ENCODE results near the gene COL4A4. TPM values are rescaled to one million over a fixed set of nuclear protein-coding genes. Genes with fewer than 3 reads are reported as not detected.

The COL4A4 gene
- total RNA-seq, 1 donor = 0.21 TPM

DNA sequence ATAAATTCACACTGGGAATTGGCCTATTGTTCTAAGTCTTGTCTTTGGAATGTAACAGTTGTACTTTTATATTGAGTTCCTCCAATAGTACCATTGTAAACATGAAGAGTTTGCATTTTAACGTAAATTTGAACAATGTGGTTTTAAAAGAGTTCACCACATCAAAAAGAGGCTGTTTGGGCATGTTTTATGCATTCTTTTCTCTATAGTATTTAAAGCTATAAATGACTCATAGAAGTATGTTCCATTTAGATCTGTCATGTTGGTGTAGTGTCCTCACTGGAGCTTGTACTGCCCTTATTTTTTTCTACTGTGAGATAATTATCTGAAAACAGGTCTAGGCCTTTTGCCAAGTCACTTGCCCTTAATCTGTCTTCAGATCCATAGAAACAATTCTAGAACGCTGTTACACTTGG is 186.2 kb downstream of the COL4A4 start:
- H3K4me1 ChIP-seq (ENCODE audit: insufficient read depth, low read length) = no peaks in the 10 kb centered on the region
- H3K4me3 ChIP-seq (ENCODE audit: low read length) = no peak overlapping the region
- H3K9me3 ChIP-seq (ENCODE audit: low read depth, low read length) = no peaks in the 10 kb centered on the region
- H3K27me3 ChIP-seq (ENCODE audit: insufficient read depth, low read length) = no peaks in the 10 kb centered on the region

DNA sequence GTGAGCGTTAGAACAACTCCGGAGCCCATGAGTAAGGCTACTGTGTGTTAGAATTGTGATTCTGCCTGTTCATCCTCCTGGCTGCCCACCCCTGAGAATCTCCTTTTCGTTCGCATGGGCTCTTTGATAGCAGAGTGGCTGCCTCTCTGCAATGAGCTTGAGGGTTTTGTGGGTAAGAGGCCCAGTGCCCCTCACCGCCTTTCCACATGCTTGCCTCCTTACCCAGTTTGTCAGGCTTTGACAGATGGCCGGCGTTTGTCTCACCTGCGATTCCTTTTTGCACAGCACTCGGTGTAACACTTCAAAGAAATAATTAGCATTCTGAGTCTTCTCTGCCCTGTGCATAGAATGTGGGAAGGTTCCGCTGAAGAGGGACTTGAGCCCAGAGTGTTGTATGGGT is 190.2 kb downstream of the COL4A4 start:
- Histone ChIP-seq H3K9me3 (ENCODE audit: low read depth, low read length) (no peaks in the 10 kb centered on the region), H3K27me3 (ENCODE audit: insufficient read depth, low read length) (no peaks in the 10 kb centered on the region), H3K4me3 (ENCODE audit: low read length) (no peak overlapping the region), H3K4me1 (ENCODE audit: insufficient read depth, low read length) (peaks cover 9% of the 10 kb centered on the region)

DNA sequence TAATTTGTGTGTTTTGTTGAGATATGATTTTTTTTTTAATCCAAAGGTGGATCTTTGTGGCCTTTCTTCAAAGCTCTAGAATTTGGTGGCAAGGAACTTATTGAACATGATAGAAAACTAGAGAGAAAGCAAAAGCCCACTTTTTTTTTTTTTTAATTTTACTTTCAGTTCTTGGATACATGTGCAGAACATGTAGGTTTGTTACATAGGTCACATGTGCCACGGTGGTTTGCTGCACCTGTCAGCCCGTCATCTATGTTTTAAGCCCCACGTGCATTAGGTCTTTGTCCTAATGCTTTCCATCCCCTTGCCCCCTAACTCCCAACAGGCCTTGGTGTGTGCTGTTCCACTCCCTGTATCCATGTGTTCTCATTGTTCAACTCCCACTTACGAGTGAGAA is 192.2 kb downstream of the COL4A4 start:
- H3K27me3 ChIP-seq (ENCODE audit: insufficient read depth, low read length) = no peaks in the 10 kb centered on the region
- H3K4me3 ChIP-seq (ENCODE audit: low read length) = no peak overlapping the region
- H3K4me1 ChIP-seq (ENCODE audit: insufficient read depth, low read length) = peaks cover 9% of the 10 kb centered on the region
- H3K9me3 ChIP-seq (ENCODE audit: low read depth, low read length) = no peaks in the 10 kb centered on the region

DNA sequence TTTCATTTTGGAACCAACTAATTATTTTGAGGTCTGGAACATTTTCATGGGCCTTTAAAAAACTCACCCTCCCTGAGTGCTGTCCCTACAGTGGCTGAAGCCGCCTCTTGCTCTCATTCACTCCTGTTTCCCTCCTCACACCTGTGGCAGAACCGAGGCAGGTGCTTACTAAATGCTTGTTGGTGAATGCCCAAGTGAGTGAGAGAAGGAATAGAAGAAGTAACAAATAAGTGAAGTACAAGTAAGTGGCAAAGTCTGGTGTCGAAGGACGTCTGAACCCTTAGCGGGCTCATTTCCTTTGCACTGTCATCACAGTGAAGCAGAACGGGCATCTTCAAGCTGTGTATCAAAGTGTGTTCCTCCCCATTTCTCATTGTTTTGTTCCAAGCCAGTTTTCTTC is 192.9 kb downstream of the COL4A4 start:
- Histone ChIP-seq H3K9me3 (ENCODE audit: low read depth, low read length) (no peaks in the 10 kb centered on the region), H3K27me3 (ENCODE audit: insufficient read depth, low read length) (no peaks in the 10 kb centered on the region), H3K4me1 (ENCODE audit: insufficient read depth, low read length) (peaks cover 9% of the 10 kb centered on the region), H3K4me3 (ENCODE audit: low read length) (no peak overlapping the region)

DNA sequence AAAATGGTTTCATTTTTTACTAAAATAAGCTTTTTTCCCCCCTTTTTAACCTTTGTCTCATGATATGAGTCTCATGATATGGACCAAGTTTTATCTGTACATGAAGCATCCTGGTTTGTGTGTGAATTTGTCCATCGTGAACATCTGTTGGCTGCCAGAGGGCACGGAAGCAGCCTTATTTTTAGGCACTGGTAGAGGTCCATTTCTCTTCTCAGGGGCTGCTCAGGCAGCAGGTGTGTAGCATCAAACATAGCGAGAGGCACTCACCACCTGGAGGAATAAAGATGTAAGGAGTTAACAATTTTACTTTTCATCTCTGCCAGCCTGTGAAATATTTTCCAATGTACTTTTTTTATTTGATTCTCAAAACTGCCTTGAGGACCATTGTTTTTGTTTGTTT is 193.6 kb downstream of the COL4A4 start:
- Histone ChIP-seq H3K4me3 (ENCODE audit: low read length) (no peak overlapping the region), H3K9me3 (ENCODE audit: low read depth, low read length) (no peaks in the 10 kb centered on the region), H3K4me1 (ENCODE audit: insufficient read depth, low read length) (peaks cover 9% of the 10 kb centered on the region), H3K27me3 (ENCODE audit: insufficient read depth, low read length) (no peaks in the 10 kb centered on the region)

DNA sequence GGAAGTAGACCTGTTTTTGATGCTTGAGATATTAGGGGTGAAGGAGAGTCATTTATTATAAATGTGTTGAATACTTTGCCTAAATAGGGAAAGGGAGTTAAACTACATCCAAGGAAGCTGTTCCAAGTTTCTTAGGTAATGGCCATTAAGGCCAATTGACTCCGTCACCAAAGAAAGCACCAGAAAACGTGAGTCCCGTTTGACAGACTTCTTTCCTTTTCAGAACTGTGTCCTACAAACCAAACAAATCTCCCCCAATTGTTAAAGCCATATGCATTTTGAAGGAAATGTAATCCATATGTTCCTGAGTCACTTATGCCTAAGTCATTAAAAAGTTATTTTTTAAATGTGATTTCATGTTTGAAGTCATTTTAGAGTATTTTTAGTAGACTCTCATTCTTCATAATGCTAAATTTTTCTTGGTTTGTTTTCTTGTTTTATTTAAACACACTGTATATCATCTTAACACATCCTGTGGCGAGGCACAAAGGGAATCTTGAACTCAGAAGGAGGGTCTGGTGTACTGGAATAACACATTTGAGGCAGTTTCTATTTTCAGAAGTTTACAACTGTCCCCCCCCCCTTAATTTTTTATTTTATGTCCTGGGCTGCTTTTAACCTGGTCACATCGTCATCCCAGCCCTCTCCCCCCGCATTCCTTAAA is 194.5 kb downstream of the COL4A4 start:
- Histone ChIP-seq H3K9me3 (ENCODE audit: low read depth, low read length) (no peaks in the 10 kb centered on the region), H3K27me3 (ENCODE audit: insufficient read depth, low read length) (no peaks in the 10 kb centered on the region), H3K4me1 (ENCODE audit: insufficient read depth, low read length) (peaks cover 9% of the 10 kb centered on the region), H3K4me3 (ENCODE audit: low read length) (no peak overlapping the region)

DNA sequence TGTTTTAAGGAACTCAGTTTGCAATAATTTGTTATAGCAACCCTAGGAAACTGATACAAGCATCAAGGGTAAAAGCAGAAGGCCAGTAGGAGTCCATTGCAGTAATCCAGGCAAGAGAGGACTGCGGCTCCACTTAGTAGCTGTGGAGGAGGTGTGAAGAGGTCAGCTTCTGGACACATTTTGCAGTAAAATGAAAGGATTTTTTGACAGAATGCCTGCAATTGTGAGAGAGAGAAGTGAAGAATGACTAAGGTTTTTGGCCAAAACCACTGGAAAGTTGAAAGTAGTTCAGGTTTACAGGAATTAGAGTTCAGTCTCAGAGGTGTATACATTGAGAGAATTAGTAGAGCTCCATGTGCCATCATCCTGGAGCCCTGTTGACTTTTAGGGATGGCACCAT is 198.6 kb downstream of the COL4A4 start:
- Histone ChIP-seq H3K4me1 (ENCODE audit: insufficient read depth, low read length) (peaks cover 2% of the 10 kb centered on the region), H3K4me3 (ENCODE audit: low read length) (no peak overlapping the region), H3K27me3 (ENCODE audit: insufficient read depth, low read length) (no peaks in the 10 kb centered on the region), H3K9me3 (ENCODE audit: low read depth, low read length) (no peaks in the 10 kb centered on the region)

DNA sequence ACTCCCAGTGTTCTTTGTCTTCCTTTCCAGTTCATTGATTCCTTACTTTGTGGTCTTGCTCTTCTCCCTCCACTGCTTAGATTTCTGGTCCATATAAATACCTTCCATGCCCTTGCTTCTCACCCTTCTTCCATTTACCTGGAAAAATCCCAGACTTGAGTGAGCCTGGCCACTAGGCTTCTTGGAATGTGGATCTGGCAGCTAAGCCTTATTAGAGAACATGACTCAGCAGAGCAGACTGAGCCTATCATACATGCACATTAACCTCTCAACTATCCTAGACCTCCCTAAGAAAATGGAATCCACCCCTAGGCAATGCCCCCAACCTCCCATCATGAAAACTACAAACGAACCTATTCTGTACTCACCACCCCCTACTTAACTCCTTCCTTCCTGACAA is 200.5 kb downstream of the COL4A4 start:
- Histone ChIP-seq H3K9me3 (ENCODE audit: low read depth, low read length) (no peaks in the 10 kb centered on the region), H3K4me1 (ENCODE audit: insufficient read depth, low read length) (no peaks in the 10 kb centered on the region), H3K27me3 (ENCODE audit: insufficient read depth, low read length) (no peaks in the 10 kb centered on the region), H3K4me3 (ENCODE audit: low read length) (no peak overlapping the region)

DNA sequence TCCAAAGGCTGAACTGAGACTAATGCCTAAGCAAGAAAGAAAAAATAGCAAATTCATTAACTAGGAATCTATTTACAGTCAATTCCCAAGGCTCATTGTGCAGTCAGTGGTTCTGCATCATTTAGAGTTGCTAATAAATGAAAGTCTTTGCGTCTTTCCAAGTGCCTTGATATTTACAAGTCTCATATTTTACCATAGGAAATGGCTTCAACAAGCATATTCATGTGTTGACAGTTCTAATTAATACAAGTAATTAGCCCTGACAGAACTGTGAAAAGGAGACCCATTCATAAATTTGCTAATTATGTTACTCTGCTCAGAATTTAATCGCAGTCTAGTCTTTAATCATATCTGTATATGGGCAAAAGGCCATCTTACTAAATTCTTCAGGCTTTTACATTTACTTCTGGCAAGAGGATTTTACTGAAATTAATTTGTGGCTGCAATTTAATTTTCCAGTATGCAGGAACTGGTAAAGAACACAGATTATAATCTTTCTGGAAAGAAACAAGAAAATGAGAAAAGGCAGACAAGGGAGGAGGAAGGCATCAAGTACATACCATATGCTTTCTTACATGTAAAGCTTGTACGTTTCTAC is 201.7 kb downstream of the COL4A4 start:
- H3K9me3 ChIP-seq (ENCODE audit: low read depth, low read length) = no peaks in the 10 kb centered on the region
- no peaks in the 10 kb centered on the region for H3K4me1 ChIP-seq (ENCODE audit: insufficient read depth, low read length)
- no peak overlapping the region for H3K4me3 ChIP-seq (ENCODE audit: low read length)
- H3K27me3 ChIP-seq (ENCODE audit: insufficient read depth, low read length) = no peaks in the 10 kb centered on the region

DNA sequence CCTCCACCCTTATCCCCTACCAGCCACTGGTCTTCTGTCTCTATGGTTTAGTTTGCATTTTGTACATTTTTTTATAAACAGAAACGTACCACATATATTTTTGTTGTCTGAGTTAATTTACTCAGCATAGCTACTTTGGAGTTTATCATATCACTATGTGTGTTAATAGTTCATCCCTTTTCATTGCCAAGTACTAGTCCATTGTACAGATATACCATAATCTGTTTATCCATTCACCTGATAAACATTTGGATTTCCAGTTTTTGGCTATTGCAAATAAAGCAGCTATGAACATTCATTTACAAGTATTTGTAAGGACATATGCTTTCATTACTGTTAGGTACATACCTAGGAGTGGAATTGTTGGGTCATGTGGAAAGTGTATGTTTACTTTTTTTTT is 204.6 kb downstream of the COL4A4 start:
- Histone ChIP-seq H3K4me1 (ENCODE audit: insufficient read depth, low read length) (no peaks in the 10 kb centered on the region), H3K9me3 (ENCODE audit: low read depth, low read length) (no peaks in the 10 kb centered on the region), H3K27me3 (ENCODE audit: insufficient read depth, low read length) (no peaks in the 10 kb centered on the region), H3K4me3 (ENCODE audit: low read length) (no peak overlapping the region)

DNA sequence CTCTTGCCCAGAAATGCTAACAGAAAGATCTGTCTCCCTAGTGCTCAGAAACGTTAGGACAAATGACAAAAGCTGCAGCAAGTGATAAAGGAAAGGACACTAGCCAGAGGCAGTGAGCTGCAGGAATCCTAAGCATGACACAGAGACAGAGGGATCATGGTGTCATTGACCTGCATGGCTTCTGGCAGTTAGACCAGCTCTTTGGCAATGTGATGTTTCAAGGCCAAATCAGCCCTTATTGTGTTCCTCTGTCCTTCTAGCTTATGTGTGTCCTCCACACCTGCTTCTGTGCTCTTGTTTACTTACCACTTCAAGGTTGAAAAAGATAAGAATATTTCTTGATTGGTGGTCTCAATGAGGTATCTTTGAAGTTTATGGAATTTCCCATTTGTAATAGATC is 207.3 kb downstream of the COL4A4 start:
- Histone ChIP-seq H3K4me3 (ENCODE audit: low read length) (no peak overlapping the region), H3K27me3 (ENCODE audit: insufficient read depth, low read length) (no peaks in the 10 kb centered on the region), H3K9me3 (ENCODE audit: low read depth, low read length) (no peaks in the 10 kb centered on the region), H3K4me1 (ENCODE audit: insufficient read depth, low read length) (peaks cover 6% of the 10 kb centered on the region)

DNA sequence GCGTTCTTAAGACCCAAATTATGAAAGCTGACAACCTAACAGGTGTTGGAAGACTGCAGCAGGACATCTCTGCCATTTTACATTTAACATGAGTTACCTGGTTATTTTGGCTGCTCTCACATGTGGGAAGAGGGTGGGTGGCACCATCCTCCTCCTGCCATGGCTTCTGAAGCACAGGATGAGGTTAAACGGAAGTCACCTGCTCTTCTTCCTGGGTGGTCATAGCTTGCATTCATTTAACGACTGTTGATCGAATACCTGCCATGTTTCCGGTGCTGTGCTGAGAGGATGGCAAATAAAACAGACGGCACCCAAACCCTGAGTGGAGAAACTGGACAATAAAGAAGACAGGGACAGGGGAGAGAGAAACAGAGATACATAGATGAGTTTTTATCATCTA is 210.2 kb downstream of the COL4A4 start:
- H3K9me3 ChIP-seq (ENCODE audit: low read depth, low read length) = no peaks in the 10 kb centered on the region
- peaks cover 6% of the 10 kb centered on the region for H3K4me1 ChIP-seq (ENCODE audit: insufficient read depth, low read length)
- no peak overlapping the region for H3K4me3 ChIP-seq (ENCODE audit: low read length)
- no peaks in the 10 kb centered on the region for H3K27me3 ChIP-seq (ENCODE audit: insufficient read depth, low read length)

DNA sequence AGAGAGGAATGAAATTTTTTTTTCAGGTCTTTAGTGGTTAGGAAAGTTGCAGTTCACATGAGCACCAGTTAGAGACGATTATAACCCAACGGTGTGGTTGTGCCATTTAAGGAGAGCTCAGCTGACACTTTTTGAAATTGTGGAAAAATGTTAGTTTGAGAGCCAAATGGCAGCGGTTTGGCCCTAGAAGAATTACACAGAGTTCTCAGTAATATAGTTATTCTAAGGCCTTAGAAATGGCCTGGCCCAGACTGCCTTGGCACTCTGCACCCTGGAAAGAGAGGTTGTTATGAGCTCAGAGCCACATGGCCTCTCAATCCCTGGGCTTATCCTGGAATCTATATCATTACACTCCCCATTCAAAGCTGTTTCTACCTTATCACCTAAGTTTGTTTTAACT is 210.8 kb downstream of the COL4A4 start:
- Histone ChIP-seq H3K4me3 (ENCODE audit: low read length) (no peak overlapping the region), H3K9me3 (ENCODE audit: low read depth, low read length) (no peaks in the 10 kb centered on the region), H3K4me1 (ENCODE audit: insufficient read depth, low read length) (peaks cover 6% of the 10 kb centered on the region), H3K27me3 (ENCODE audit: insufficient read depth, low read length) (no peaks in the 10 kb centered on the region)

All from mononuclear cell (primary cell).